Testis (tissue), 3 donors: ENCODE results near the gene KHDC4. TPM values are rescaled to one million over a fixed set of nuclear protein-coding genes. Genes with fewer than 3 reads are reported as not detected.
A peak's percentile ranks its signal among the peaks of the same experiment; 100 is the strongest.

Experiments
- DNase-seq: peaks from one replicate; pipeline ENCODE4 v3.0.0-alpha.2; 2019
- H3K27ac ChIP-seq, 2 donors: fragments of 200-600 bp; sonication (generic); one replicate each; pipeline ENCODE4 v1.5.1; 2019
- H3K27me3 ChIP-seq: fragments of 200-600 bp; sonication (generic); one replicate; pipeline ENCODE4 v1.5.1; 2019
- H3K36me3 ChIP-seq: fragments of 200-600 bp; sonication (generic); one replicate; pipeline ENCODE4 v1.5.1; 2017; ENCODE audit warnings: low read depth; ENCODE audit errors: missing control alignments
- H3K4me1 ChIP-seq: fragments of 200-600 bp; sonication (generic); one replicate; pipeline ENCODE4 v1.5.1; 2019
- H3K4me3 ChIP-seq, 2 donors: fragments of 200-600 bp; sonication (generic); one replicate each; pipeline ENCODE4 v1.5.1; 2017 to 2019
- H3K9me3 ChIP-seq: fragments of 200-600 bp; sonication (generic); one replicate; pipeline ENCODE4 v1.5.1; 2017
- POLR2A ChIP-seq: fragments of 450-650 bp; IDR thresholded peaks from one replicate; pipeline ENCODE4 v1.6.1; 2017; ENCODE audit warnings: antibody characterized with exemption, mild to moderate bottlenecking, moderate library complexity
- whole genome bisulfite sequencing, 2 donors: methylation state at CpG; one replicate each; pipeline ENCODE4 v1.1.5; 2018; 5-methylcytosine and 5-hydroxymethylcytosine counted together
- intact Hi-C: fragments of 100-400 bp; cut with DNase I; formaldehyde crosslinking; loops from one replicate; pipeline ENCODE4 v1.15.1; 2023; ENCODE audit warnings: low total_unique reads
- polyA plus RNA-seq: library from polyadenylated mRNA; stranded (reverse); fragments of 350-450 nt; fragmentation: Illumina TruSeq; extraction: RNeasy Lipid Tissue Mini Kit (QIAGEN cat#74804); gene quantifications from one replicate; pipeline ENCODE4 v1.2.3, GENCODE V29; 2014; ENCODE audit warnings: low read depth, low replicate concordance; ENCODE audit not compliant: insufficient read depth
- total RNA-seq, 2 donors: library from RNA; depleted of rRNA; stranded (reverse); fragments of >200 nt; gene quantifications; one replicate each; pipeline ENCODE4 v1.2.3, GENCODE V29; 2016
- TF ChIP-seq, protein P1 (sequence below), 3 experiments: fragments of 450-650 bp in 2 of 3; fragments of 200-600 bp in 1 of 3; sonication (generic) in 1 of 3; IDR thresholded peaks; one replicate each; pipeline ENCODE4 v1.5.1; 2016 to 2019; ENCODE audit warnings: antibody characterized with exemption in 3 of 3, mild to moderate bottlenecking in 2 of 3, moderate library complexity in 1 of 3

The KHDC4 gene
- total and polyA plus RNA-seq, 3 donors from 2014 or later, result 45.5 to 95.3 (median 84.5) TPM

DNA sequence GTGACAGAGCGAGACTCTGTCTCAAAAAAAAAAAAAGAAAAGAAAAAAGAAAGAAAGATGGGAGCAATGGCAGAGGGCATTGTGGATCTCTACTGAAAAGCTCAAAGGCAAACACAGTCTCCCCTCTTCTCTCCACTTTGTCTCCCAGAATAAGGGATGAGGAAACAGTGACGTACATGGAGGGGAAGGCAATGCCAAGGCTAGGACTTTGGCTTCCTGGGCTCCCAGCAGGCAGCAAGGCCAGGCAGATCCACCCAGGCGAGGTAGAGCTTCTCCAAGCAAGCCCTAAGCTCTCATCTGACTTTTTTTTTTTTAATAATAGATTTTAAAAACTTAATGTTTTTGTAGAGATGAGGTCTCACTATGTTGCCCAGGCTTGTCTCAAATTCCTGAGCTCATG is 39.5 kb upstream of the KHDC4 start:
- Histone ChIP-seq H3K36me3 (no peaks in the 10 kb centered on the region), H3K4me3 (no peak overlapping the region), H3K27ac (no peak overlapping the region), H3K27me3 (no peaks in the 10 kb centered on the region), H3K9me3 (no peaks in the 10 kb centered on the region), H3K4me1 (peaks cover 25% of the 10 kb centered on the region)
- TF ChIP-seq POLR2A, result no peak
- DNase-seq, result no peak
- WGBS, 2 donors, result 82 to 91% methylated on average over 3 of the region's 3 CpGs
- intact Hi-C loops, result no loop called here

DNA sequence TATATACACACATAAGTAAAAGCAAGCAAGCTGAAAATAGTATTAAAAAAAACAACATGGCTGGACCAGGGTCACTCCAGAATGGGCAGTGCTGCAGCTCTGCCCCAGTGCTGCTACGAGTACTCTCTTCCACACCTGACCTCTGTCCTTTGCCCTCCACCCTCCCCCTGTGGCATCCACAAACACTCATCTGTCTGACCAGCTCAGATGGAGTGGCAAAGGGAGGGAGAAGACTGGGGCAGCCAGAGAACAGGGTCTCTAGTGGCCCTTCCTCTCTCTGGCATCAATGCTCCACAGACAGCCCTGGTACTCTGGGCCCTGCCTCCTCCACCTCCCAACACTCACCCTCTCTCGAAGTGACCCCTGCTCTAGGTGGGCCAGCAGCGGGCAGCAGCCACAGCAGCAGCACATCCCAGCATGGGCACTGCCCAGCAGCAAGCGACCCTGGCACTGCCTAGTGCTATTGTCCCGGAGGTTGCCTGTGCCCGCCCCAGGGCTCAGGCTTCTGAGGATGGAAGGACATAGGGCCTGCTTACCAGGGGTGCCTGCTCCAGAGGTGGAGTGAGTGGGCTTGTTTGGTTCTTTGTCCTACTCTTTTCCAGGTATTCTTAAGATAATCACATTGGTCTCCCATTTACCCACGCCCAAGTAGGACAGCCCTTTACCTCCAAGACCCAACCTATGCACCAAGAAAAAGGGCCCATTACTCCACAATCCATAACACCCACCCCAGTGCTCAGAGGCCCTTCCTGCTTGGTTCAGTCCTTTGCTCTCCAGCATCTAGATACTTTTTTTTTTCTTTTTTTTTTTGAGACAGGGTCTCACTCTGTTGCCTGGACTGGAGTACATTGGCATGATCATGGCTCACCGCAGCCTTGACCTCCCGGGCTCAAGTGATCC is 37.9 kb upstream of the KHDC4 start:
- Histone ChIP-seq H3K27ac (no peak overlapping the region), H3K36me3 (no peaks in the 10 kb centered on the region), H3K4me3 (no peak overlapping the region), H3K9me3 (no peaks in the 10 kb centered on the region), H3K4me1 (peaks cover 29% of the 10 kb centered on the region), H3K27me3 (no peaks in the 10 kb centered on the region)
- 87 to 88% methylated on average over 4 to 9 of the region's 9 CpGs for WGBS, 2 donors
- TF ChIP-seq POLR2A, result no peak
- TF ChIP-seq, protein P1, sequence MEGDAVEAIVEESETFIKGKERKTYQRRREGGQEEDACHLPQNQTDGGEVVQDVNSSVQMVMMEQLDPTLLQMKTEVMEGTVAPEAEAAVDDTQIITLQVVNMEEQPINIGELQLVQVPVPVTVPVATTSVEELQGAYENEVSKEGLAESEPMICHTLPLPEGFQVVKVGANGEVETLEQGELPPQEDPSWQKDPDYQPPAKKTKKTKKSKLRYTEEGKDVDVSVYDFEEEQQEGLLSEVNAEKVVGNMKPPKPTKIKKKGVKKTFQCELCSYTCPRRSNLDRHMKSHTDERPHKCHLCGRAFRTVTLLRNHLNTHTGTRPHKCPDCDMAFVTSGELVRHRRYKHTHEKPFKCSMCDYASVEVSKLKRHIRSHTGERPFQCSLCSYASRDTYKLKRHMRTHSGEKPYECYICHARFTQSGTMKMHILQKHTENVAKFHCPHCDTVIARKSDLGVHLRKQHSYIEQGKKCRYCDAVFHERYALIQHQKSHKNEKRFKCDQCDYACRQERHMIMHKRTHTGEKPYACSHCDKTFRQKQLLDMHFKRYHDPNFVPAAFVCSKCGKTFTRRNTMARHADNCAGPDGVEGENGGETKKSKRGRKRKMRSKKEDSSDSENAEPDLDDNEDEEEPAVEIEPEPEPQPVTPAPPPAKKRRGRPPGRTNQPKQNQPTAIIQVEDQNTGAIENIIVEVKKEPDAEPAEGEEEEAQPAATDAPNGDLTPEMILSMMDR (IDR thresholded peaks at IDR 0.05), result no peak
- intact Hi-C loops, result no loop called here
- no peak for DNase-seq

DNA sequence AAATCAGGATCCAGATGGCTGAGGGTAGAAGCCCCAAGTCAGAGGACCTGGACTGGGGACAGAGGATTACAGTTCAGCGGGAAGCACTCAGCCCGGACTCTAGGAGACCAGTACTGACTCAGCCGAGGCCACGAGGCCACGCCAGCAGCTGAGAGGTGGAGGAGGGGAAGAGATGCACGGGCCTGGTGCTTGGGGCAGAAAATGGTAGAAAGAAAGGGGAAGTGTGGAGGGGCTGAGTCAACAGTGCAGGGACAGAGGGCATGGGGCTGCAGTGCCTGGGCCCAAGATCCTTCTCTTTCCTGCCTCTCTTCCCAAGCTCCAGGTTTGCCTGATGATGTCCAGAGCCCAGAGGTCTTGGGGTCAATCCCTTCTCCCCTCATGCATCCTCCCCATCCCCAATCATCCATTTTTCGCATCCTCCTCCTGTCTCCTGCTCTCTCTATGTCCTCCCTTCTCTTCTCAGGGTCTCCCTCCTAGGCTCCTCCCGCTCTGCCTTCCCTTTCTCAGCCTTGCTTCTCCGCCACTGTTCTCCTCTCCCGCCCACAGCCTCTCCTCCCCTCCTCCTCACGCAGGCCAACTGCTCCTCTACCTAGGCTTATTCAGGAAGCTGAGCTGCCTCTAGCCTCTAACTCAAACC is 36.4 kb upstream of the KHDC4 start:
- no peaks in the 10 kb centered on the region for H3K36me3 ChIP-seq
- TF ChIP-seq, protein P1 (IDR thresholded peaks at IDR 0.05), result no peak
- TF ChIP-seq POLR2A, result no peak
- no peak overlapping the region for H3K27ac ChIP-seq
- intact Hi-C loops, result no loop called here
- H3K27me3 ChIP-seq, result no peaks in the 10 kb centered on the region
- 75 to 77% methylated on average over 11 of the region's 11 CpGs for WGBS, 2 donors
- H3K9me3 ChIP-seq, result no peaks in the 10 kb centered on the region
- peaks cover 19% of the 10 kb centered on the region for H3K4me1 ChIP-seq
- peak; percentile 48 for DNase-seq
- H3K4me3 ChIP-seq, result no peak overlapping the region

DNA sequence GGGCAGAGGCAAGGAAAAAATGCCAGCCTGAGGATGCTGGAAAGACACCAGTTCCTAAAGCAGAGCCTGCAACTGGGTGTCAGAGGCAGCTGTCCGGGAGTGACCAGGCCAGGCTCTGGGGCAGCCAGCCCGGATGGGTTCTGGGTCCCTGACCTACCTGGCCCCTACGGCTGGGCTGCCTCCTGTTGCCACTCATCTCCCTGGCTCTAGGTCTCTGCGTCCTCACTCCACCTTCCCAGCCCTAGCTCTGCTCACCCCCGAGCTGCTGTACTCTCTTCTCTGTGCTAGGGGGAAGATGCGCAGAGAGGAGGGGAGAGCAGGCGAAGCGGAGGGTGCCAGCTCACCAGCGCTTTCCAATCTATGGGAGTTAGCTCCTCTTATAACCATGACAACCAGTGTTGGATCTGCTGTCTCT is 35.2 kb upstream of the KHDC4 start:
- Histone ChIP-seq H3K4me1 (peaks cover 8% of the 10 kb centered on the region), H3K27me3 (no peaks in the 10 kb centered on the region), H3K27ac (no peak overlapping the region), H3K4me3 (no peak overlapping the region), H3K36me3 (no peaks in the 10 kb centered on the region), H3K9me3 (no peaks in the 10 kb centered on the region)
- DNase-seq, result no peak
- intact Hi-C loops, result no loop called here
- TF ChIP-seq POLR2A, result no peak
- TF ChIP-seq, protein P1 (IDR thresholded peaks at IDR 0.05), result no peak
- WGBS, 2 donors, result 78 to 88% methylated on average over 9 of the region's 9 CpGs

DNA sequence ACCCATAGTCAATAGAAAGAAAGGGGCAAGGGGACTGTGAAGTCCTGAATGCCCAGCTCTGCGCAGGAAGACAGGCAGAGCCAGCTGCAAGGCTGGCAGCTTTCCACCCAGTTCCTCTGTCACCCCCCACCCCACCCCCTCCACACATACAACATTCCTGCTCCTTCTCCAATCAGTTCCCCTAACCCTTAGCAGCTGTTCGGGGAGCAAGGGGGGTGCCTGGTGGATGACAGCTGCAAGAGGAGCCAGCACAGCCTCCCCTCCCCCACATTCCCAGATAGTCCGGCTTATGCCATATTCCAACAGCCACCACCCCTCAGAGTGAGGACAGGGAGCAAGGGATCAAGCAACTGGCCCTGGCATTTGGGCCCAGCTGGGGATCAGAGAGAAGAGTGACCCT is 34.5 kb upstream of the KHDC4 start:
- Histone ChIP-seq H3K36me3 (no peaks in the 10 kb centered on the region), H3K27me3 (no peaks in the 10 kb centered on the region), H3K4me1 (peaks cover 7% of the 10 kb centered on the region), H3K27ac (peak overlapping the region in 1 of 2 donors; percentile 59), H3K4me3 (no peak overlapping the region), H3K9me3 (no peaks in the 10 kb centered on the region)
- WGBS, 2 donors, result 42 to 56% methylated on average over 3 of the region's 3 CpGs
- intact Hi-C loops, result no loop called here
- DNase-seq, result no peak
- TF ChIP-seq POLR2A, result no peak
- TF ChIP-seq, protein P1 (IDR thresholded peaks at IDR 0.05), result no peak
